ENCODE results near the gene DLGAP1. TPM values are rescaled to one million over a fixed set of nuclear protein-coding genes. Genes with fewer than 3 reads are reported as not detected.
"Not testable (repeated sequence)": the region's sequence is repeated elsewhere in the genome, so short reads cannot be mapped to it uniquely, and the experiment has no call there.

DLGAP1 gene
- total and polyA plus RNA-seq, 2 experiments from 2014 or later, result 3.1 to 6.5 TPM

- DNase-seq (ENCODE audit: low spot score), result no peak
- peaks cover 4% of the 10 kb centered on the region for H3K4me1 ChIP-seq (ENCODE audit: insufficient read depth)
- no peaks in the 10 kb centered on the region for H4K20me1 ChIP-seq (ENCODE audit: insufficient read depth, poor library complexity, severe bottlenecking)
- H3K9me3 ChIP-seq (ENCODE audit: low read depth), result no peaks in the 10 kb centered on the region
- H3K79me2 ChIP-seq, result no peaks in the 10 kb centered on the region
- WGBS (ENCODE audit: low lambda C conversion rate, missing lambda C conversion rate), result 77% methylated on average over 3 of the region's 3 CpGs
- TF ChIP-seq CTCF (IDR thresholded peaks at IDR 0.05; ENCODE audit: poor library complexity), result no peak
- TF ChIP-seq EZH2phosphoT487 (IDR thresholded peaks at IDR 0.05; ENCODE audit: low read depth, severe bottlenecking, unreplicated experiment), result no peak
- no peak for TF ChIP-seq EZH2 (IDR thresholded peaks at IDR 0.05; ENCODE audit: borderline replicate concordance)
- H3K36me3 ChIP-seq (replicated peaks; ENCODE audit: insufficient read depth, low read depth), result no peaks in the 10 kb centered on the region
- no peak overlapping the region for H3K27ac ChIP-seq
- H3K9me2 ChIP-seq (replicated peaks; ENCODE audit: insufficient read depth), result no peaks in the 10 kb centered on the region
- no peak overlapping the region for H3K4me3 ChIP-seq
- no peaks in the 10 kb centered on the region for H3K27me3 ChIP-seq
- H2AFZ ChIP-seq, result no peak overlapping the region
- no peak overlapping the region for H3K4me2 ChIP-seq
These were observed 750.4 kb downstream of the DLGAP1 start for GRCh38 chr18:3704556-3705344.

DNA sequence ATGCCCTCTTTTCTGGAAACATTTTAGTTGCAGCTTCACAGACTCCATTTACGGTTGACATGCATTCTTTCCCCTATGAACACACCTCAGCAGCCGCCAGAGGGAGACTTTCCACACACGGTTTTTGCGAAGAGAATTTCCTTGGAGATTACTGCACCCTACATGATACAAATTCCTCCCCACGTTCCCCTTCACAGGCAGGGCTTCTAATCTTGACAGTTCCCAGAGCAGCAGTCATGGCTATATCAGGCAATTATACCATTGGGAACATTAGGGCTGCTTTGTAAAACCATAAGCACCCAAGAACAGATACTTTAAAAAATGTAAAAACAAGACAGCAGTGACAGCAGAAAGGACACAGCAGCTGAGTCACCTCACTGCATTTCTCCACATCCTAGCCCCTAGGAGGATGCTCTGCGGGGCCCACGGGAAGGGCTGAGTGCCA lies 751.4 kb downstream of the DLGAP1 start:
- no peaks in the 10 kb centered on the region for H3K27me3 ChIP-seq
- DNase-seq (ENCODE audit: low spot score), result peak; percentile 83
- H3K4me3 ChIP-seq, result no peak overlapping the region
- H3K9me2 ChIP-seq (replicated peaks; ENCODE audit: insufficient read depth), result no peaks in the 10 kb centered on the region
- H3K4me2 ChIP-seq, result peak overlapping the region; percentile 39
- H3K4me1 ChIP-seq (ENCODE audit: insufficient read depth), result peaks cover 4% of the 10 kb centered on the region
- no peaks in the 10 kb centered on the region for H3K36me3 ChIP-seq (replicated peaks; ENCODE audit: insufficient read depth, low read depth)
- TF ChIP-seq CTCF (IDR thresholded peaks at IDR 0.05; ENCODE audit: poor library complexity) (peak; percentile 87), EZH2 (IDR thresholded peaks at IDR 0.05; ENCODE audit: borderline replicate concordance) (no peak), EZH2phosphoT487 (IDR thresholded peaks at IDR 0.05; ENCODE audit: low read depth, severe bottlenecking, unreplicated experiment) (no peak)
- WGBS (ENCODE audit: low lambda C conversion rate, missing lambda C conversion rate), result 12% methylated on average over 7 of the region's 7 CpGs
- no peaks in the 10 kb centered on the region for H3K79me2 ChIP-seq
- H4K20me1 ChIP-seq (ENCODE audit: insufficient read depth, poor library complexity, severe bottlenecking), result no peaks in the 10 kb centered on the region
- H3K27ac ChIP-seq, result no peak overlapping the region
- peak overlapping the region; percentile 26 for H2AFZ ChIP-seq
- H3K9me3 ChIP-seq (ENCODE audit: low read depth), result no peaks in the 10 kb centered on the region

GRCh38 chr18:3699707-3700567 lies 755.2 kb downstream of the DLGAP1 start:
- not testable (repeated sequence) for H3K36me3 ChIP-seq (replicated peaks; ENCODE audit: insufficient read depth, low read depth); H3K4me3 ChIP-seq; H4K20me1 ChIP-seq (ENCODE audit: insufficient read depth, poor library complexity, severe bottlenecking); H3K27ac ChIP-seq; H3K79me2 ChIP-seq; H3K4me1 ChIP-seq (ENCODE audit: insufficient read depth); H3K27me3 ChIP-seq; H3K4me2 ChIP-seq; H3K9me3 ChIP-seq (ENCODE audit: low read depth); DNase-seq (ENCODE audit: low spot score); H3K9me2 ChIP-seq (replicated peaks; ENCODE audit: insufficient read depth); H2AFZ ChIP-seq
- 73% methylated on average over 16 of the region's 16 CpGs for WGBS (ENCODE audit: low lambda C conversion rate, missing lambda C conversion rate)

DNA sequence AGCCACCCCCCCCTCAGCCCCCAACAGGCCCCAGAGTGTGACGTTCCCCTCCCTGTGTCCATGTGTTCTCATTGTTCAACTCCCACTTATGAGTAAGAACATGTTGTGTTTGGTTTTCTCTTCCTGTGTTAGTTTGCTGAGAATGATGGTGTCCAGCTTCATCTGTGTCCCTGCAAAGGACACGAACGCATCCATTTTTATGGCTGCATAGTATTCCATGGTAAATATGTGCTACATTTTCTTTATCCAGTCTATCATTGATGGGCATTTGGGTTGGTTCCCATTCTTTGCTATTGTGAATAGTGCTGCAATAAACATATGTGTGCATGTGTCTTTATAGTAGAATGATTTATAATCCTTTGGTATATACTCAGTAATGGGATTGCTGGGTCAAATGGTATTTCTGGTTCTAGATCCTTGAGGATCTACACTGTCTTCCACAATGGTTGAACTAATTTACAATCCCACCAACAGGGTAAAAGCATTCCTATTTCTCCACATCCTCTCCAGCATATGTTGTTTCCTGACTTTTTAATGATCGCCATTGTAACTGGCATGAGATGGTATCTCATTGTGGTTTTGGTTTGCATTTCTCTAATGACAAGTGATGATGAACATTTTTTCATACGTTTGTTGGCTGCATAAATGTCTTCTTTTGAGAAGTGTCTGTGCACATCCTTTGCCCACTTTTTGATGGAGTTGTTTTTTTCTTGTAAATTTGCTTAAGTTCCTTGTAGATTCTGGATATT lies 760.9 kb downstream of the DLGAP1 start:
- H2AFZ ChIP-seq; DNase-seq (ENCODE audit: low spot score); H3K4me1 ChIP-seq (ENCODE audit: insufficient read depth); H3K4me3 ChIP-seq; H4K20me1 ChIP-seq (ENCODE audit: insufficient read depth, poor library complexity, severe bottlenecking); H3K27me3 ChIP-seq; H3K27ac ChIP-seq; H3K36me3 ChIP-seq (replicated peaks; ENCODE audit: insufficient read depth, low read depth); H3K9me3 ChIP-seq (ENCODE audit: low read depth); H3K79me2 ChIP-seq; H3K4me2 ChIP-seq; H3K9me2 ChIP-seq (replicated peaks; ENCODE audit: insufficient read depth): not testable (repeated sequence)
- WGBS (ENCODE audit: low lambda C conversion rate, missing lambda C conversion rate), result 93% methylated on average over 5 of the region's 5 CpGs
